GM23338 (cell line): ENCODE data around the gene XPO4. TPM values are rescaled to one million over a fixed set of nuclear protein-coding genes. Genes with fewer than 3 reads are reported as not detected.

ENCODE experiments used
- ATAC-seq: fragments of 200-7000 bp; cut with Tn5 transposase; 3 replicates; pipeline ENCODE4 v1.9.1; 2020
- DNase-seq: peaks from one replicate; pipeline ENCODE4 v3.0.0-alpha.2; 2015; ENCODE audit warnings: low spot score
- H2AFZ ChIP-seq: fragments of 200-600 bp; sonication (generic); 2 replicates; pipeline ENCODE4 v1.8.0; 2016; ENCODE audit warnings: antibody characterized with exemption, mild to moderate bottlenecking, moderate library complexity
- H3F3A ChIP-seq: fragments of 200-600 bp; sonication (generic); replicated peaks from 2 replicates; pipeline ENCODE4 v1.8.0; 2017; ENCODE audit warnings: antibody characterized with exemption, mixed run types, low read depth
- H3K27ac ChIP-seq: fragments of 200-600 bp; sonication (generic); 2 replicates; pipeline ENCODE4 v1.6.1; 2016; ENCODE audit warnings: low read depth
- H3K27me3 ChIP-seq: fragments of 200-600 bp; sonication (generic); 2 replicates; pipeline ENCODE4 v1.8.0; 2016; ENCODE audit warnings: mild to moderate bottlenecking, mixed run types, moderate library complexity; ENCODE audit not compliant: insufficient read depth
- H3K36me3 ChIP-seq: fragments of 200-600 bp; sonication (generic); 2 replicates; pipeline ENCODE4 v1.8.0; 2016; ENCODE audit warnings: mild to moderate bottlenecking; ENCODE audit not compliant: insufficient read depth
- H3K4me1 ChIP-seq: fragments of 200-600 bp; sonication (generic); 2 replicates; pipeline ENCODE4 v1.8.0; 2016; ENCODE audit warnings: mild to moderate bottlenecking, moderate library complexity; ENCODE audit not compliant: insufficient read depth
- H3K4me2 ChIP-seq: fragments of 200-600 bp; sonication (generic); 2 replicates; pipeline ENCODE4 v1.7.1; 2017; ENCODE audit warnings: mixed run types
- H3K4me3 ChIP-seq: fragments of 200-600 bp; sonication (generic); 2 replicates; pipeline ENCODE4 v1.6.1; 2016; ENCODE audit warnings: mixed run types
- H3K79me2 ChIP-seq: fragments of 200-600 bp; sonication (generic); replicated peaks from 2 replicates; pipeline ENCODE4 v1.8.0; 2017; ENCODE audit warnings: mild to moderate bottlenecking; ENCODE audit not compliant: insufficient read depth
- H3K9me2 ChIP-seq: fragments of 200-600 bp; sonication (generic); 2 replicates; pipeline ENCODE4 v1.8.0; 2017; ENCODE audit not compliant: insufficient read depth
- H4K20me1 ChIP-seq: fragments of 200-600 bp; sonication (generic); replicated peaks from 2 replicates; pipeline ENCODE4 v1.8.0; 2017; ENCODE audit warnings: mild to moderate bottlenecking; ENCODE audit not compliant: insufficient read depth
- H3K27ac Mint-ChIP-seq: 2 replicates; pipeline ENCODE4 v1.8.0; 2020; ENCODE audit warnings: inconsistent platforms, mild to moderate bottlenecking, moderate library complexity, mixed read lengths
- H3K27me3 Mint-ChIP-seq: 3 replicates; pipeline ENCODE4 v1.8.0; 2022; ENCODE audit warnings: low read depth, mild to moderate bottlenecking, moderate library complexity, mixed read lengths, inconsistent platforms; ENCODE audit not compliant: insufficient read depth, poor library complexity
- H3K36me3 Mint-ChIP-seq: 3 replicates; pipeline ENCODE4 v1.8.0; 2021; ENCODE audit warnings: low read depth, mild to moderate bottlenecking, inconsistent platforms, moderate library complexity, mixed read lengths
- H3K4me1 Mint-ChIP-seq: 3 replicates; pipeline ENCODE4 v1.8.0; 2020; ENCODE audit warnings: mild to moderate bottlenecking, inconsistent platforms, mixed read lengths
- H3K4me3 Mint-ChIP-seq: 3 replicates; pipeline ENCODE4 v1.8.0; 2021; ENCODE audit warnings: moderate library complexity, mild to moderate bottlenecking, inconsistent platforms, mixed read lengths
- H3K9me3 Mint-ChIP-seq: 3 replicates; pipeline ENCODE4 v1.8.0; 2020; ENCODE audit warnings: moderate library complexity, mild to moderate bottlenecking, inconsistent platforms, mixed read lengths
- CREB1 ChIP-seq: fragments of 250-450 bp; sonication (Bioruptor Pico); IDR thresholded peaks from 2 replicates; pipeline ENCODE4 v1.5.0; 2020; ENCODE audit warnings: low read depth, mild to moderate bottlenecking, moderate library complexity
- ETS1 ChIP-seq: IDR thresholded peaks from 2 replicates; pipeline ENCODE4 v1.6.1; 2016; ENCODE audit warnings: antibody characterized with exemption
- EZH2 ChIP-seq: fragments of 200-600 bp; sonication (generic); IDR thresholded peaks from one replicate; pipeline ENCODE4 v1.8.0; 2017; ENCODE audit warnings: antibody characterized with exemption, mild to moderate bottlenecking, low read depth; ENCODE audit not compliant: unreplicated experiment
- EZH2phosphoT487 ChIP-seq: fragments of 200-600 bp; sonication (generic); IDR thresholded peaks from one replicate; pipeline ENCODE4 v1.8.1; 2018; ENCODE audit warnings: antibody characterized with exemption; ENCODE audit not compliant: unreplicated experiment
- JUNB ChIP-seq: IDR thresholded peaks from one replicate; pipeline ENCODE4 v1.6.1; 2016; ENCODE audit warnings: antibody characterized with exemption; ENCODE audit not compliant: unreplicated experiment
- NANOG ChIP-seq: IDR thresholded peaks from 2 replicates; pipeline ENCODE4 v1.6.1; 2016; ENCODE audit warnings: antibody characterized with exemption, borderline replicate concordance
- POLR2AphosphoS5 ChIP-seq: IDR thresholded peaks from 2 replicates; pipeline ENCODE4 v1.6.1; 2016; ENCODE audit warnings: antibody characterized with exemption, low read depth
- ZNF114 ChIP-seq: fragments of 250-450 bp; sonication (Bioruptor Pico); IDR thresholded peaks from 2 replicates; pipeline ENCODE4 v1.5.0; 2020; ENCODE audit warnings: mild to moderate bottlenecking, moderate library complexity
- ZNF331 ChIP-seq: fragments of 250-450 bp; sonication (Bioruptor Pico); IDR thresholded peaks from 2 replicates; pipeline ENCODE4 v1.5.0; 2020; ENCODE audit warnings: low read depth, mild to moderate bottlenecking, moderate library complexity
- polyA plus RNA-seq: library from polyadenylated mRNA; unstranded; fragments of >200 nt; fragmentation: Nextera tagmentation; extraction: Ambion mirVana; gene quantifications from 2 replicates; pipeline ENCODE4 v1.2.1, GENCODE V29; 2016
- total RNA-seq: library from RNA; depleted of rRNA; stranded (reverse); fragments of >200 nt; shearing (Covaris generic); gene quantifications from 2 replicates; pipeline ENCODE4 v1.2.3, GENCODE V29; 2014
- TF ChIP-seq, protein P1 (sequence below), 2 experiments: fragments of 200-600 bp in 1 of 2; sonication (generic) in 1 of 2; conservative IDR thresholded peaks; 2 replicates each; pipeline versions ENCODE4 v1.5.1 to v1.6.1; 2016 to 2017; ENCODE audit warnings: antibody characterized with exemption in 2 of 2, low read depth in 2 of 2, mild to moderate bottlenecking in 2 of 2, moderate library complexity in 1 of 2
- TF ChIP-seq, protein P2 (sequence below): fragments of 250-450 bp; sonication (Bioruptor Pico); IDR thresholded peaks from 2 replicates; pipeline ENCODE4 v1.5.0; 2020; ENCODE audit warnings: mild to moderate bottlenecking, moderate library complexity

XPO4 gene
- total and polyA plus RNA-seq, 2 experiments from 2014 or later, result 14.1 to 57.8 TPM

- no peak overlapping the region for H3K27ac Mint-ChIP-seq
- no peak for ATAC-seq
These were observed 69.7 kb downstream of the XPO4 start for GRCh38 chr13:20832861-20833260.

More at GRCh38 chr13:20832861-20833260, 69.7 kb downstream of the XPO4 start:
- Mint-ChIP-seq H3K27me3 (no peaks in the 10 kb centered on the region), H3K4me3 (no peak overlapping the region), H3K9me3 (no peaks in the 10 kb centered on the region), H3K36me3 (peaks cover 15% of the 10 kb centered on the region), H3K4me1 (peaks cover 3% of the 10 kb centered on the region; the same call in 2 of the 3 replicates)
- H3K4me3 ChIP-seq, result no peak overlapping the region
- no peak overlapping the region for H2AFZ ChIP-seq
- no peak for DNase-seq
- H3K27me3 ChIP-seq, result no peaks in the 10 kb centered on the region
- H4K20me1 ChIP-seq, result peaks cover 14% of the 10 kb centered on the region
- peaks cover 15% of the 10 kb centered on the region for H3K79me2 ChIP-seq
- TF ChIP-seq EZH2phosphoT487, result no peak
- TF ChIP-seq, protein P1, sequence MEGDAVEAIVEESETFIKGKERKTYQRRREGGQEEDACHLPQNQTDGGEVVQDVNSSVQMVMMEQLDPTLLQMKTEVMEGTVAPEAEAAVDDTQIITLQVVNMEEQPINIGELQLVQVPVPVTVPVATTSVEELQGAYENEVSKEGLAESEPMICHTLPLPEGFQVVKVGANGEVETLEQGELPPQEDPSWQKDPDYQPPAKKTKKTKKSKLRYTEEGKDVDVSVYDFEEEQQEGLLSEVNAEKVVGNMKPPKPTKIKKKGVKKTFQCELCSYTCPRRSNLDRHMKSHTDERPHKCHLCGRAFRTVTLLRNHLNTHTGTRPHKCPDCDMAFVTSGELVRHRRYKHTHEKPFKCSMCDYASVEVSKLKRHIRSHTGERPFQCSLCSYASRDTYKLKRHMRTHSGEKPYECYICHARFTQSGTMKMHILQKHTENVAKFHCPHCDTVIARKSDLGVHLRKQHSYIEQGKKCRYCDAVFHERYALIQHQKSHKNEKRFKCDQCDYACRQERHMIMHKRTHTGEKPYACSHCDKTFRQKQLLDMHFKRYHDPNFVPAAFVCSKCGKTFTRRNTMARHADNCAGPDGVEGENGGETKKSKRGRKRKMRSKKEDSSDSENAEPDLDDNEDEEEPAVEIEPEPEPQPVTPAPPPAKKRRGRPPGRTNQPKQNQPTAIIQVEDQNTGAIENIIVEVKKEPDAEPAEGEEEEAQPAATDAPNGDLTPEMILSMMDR (conservative IDR thresholded peaks at IDR 0.05; ENCODE audit: low read depth in 2 of 2), result no peak
- TF ChIP-seq EZH2, result no peak
- no peak for TF ChIP-seq POLR2AphosphoS5
- TF ChIP-seq JUNB, result no peak
- TF ChIP-seq NANOG, result no peak
- TF ChIP-seq, protein P2, sequence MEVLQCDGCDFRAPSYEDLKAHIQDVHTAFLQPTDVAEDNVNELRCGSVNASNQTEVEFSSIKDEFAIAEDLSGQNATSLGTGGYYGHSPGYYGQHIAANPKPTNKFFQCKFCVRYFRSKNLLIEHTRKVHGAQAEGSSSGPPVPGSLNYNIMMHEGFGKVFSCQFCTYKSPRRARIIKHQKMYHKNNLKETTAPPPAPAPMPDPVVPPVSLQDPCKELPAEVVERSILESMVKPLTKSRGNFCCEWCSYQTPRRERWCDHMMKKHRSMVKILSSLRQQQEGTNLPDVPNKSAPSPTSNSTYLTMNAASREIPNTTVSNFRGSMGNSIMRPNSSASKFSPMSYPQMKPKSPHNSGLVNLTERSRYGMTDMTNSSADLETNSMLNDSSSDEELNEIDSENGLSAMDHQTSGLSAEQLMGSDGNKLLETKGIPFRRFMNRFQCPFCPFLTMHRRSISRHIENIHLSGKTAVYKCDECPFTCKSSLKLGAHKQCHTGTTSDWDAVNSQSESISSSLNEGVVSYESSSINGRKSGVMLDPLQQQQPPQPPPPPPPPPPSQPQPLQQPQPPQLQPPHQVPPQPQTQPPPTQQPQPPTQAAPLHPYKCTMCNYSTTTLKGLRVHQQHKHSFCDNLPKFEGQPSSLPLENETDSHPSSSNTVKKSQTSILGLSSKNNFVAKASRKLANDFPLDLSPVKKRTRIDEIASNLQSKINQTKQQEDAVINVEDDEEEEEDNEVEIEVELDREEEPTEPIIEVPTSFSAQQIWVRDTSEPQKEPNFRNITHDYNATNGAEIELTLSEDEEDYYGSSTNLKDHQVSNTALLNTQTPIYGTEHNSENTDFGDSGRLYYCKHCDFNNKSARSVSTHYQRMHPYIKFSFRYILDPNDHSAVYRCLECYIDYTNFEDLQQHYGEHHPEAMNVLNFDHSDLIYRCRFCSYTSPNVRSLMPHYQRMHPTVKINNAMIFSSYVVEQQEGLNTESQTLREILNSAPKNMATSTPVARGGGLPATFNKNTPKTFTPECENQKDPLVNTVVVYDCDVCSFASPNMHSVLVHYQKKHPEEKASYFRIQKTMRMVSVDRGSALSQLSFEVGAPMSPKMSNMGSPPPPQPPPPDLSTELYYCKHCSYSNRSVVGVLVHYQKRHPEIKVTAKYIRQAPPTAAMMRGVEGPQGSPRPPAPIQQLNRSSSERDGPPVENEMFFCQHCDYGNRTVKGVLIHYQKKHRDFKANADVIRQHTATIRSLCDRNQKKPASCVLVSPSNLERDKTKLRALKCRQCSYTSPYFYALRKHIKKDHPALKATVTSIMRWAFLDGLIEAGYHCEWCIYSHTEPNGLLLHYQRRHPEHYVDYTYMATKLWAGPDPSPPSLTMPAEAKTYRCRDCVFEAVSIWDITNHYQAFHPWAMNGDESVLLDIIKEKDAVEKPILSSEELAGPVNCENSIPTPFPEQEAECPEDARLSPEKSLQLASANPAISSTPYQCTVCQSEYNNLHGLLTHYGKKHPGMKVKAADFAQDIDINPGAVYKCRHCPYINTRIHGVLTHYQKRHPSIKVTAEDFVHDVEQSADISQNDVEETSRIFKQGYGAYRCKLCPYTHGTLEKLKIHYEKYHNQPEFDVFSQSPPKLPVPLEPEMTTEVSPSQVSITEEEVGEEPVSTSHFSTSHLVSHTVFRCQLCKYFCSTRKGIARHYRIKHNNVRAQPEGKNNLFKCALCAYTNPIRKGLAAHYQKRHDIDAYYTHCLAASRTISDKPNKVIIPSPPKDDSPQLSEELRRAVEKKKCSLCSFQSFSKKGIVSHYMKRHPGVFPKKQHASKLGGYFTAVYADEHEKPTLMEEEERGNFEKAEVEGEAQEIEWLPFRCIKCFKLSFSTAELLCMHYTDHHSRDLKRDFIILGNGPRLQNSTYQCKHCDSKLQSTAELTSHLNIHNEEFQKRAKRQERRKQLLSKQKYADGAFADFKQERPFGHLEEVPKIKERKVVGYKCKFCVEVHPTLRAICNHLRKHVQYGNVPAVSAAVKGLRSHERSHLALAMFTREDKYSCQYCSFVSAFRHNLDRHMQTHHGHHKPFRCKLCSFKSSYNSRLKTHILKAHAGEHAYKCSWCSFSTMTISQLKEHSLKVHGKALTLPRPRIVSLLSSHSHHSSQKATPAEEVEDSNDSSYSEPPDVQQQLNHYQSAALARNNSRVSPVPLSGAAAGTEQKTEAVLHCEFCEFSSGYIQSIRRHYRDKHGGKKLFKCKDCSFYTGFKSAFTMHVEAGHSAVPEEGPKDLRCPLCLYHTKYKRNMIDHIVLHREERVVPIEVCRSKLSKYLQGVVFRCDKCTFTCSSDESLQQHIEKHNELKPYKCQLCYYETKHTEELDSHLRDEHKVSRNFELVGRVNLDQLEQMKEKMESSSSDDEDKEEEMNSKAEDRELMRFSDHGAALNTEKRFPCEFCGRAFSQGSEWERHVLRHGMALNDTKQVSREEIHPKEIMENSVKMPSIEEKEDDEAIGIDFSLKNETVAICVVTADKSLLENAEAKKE (CRISPR knock-in tag), result no peak
- TF ChIP-seq ZNF331, result no peak
- TF ChIP-seq CREB1, result no peak
- no peak for TF ChIP-seq ZNF114 (CRISPR knock-in tag)
- TF ChIP-seq ETS1, result no peak
- no peaks in the 10 kb centered on the region for H3K4me1 ChIP-seq
- H3K36me3 ChIP-seq, result peaks cover 7% of the 10 kb centered on the region; the same call in 1 of the 2 replicates
- no peaks in the 10 kb centered on the region for H3F3A ChIP-seq
- H3K9me2 ChIP-seq, result no peaks in the 10 kb centered on the region
- H3K4me2 ChIP-seq, result no peak overlapping the region
- H3K27ac ChIP-seq, result no peak overlapping the region
